HepG2 (cell line): Measurements from ENCODE around the gene RIPPLY2. TPM values are rescaled to one million over a fixed set of nuclear protein-coding genes. Genes with fewer than 3 reads are reported as not detected.

Experiments used
- ATRX ChIP-seq: sonication (generic); formaldehyde crosslinking; IDR thresholded peaks from 2 replicates; pipeline ENCODE4 v1.4.0; 2020; ENCODE audit warnings: missing genetic modification reagents, borderline replicate concordance
- FOXA1 ChIP-seq, 2 experiments: fragments of 450-650 bp in 1 of 2; sonication (generic) in 1 of 2; formaldehyde crosslinking in 1 of 2; IDR thresholded peaks; 2 replicates each; pipeline versions ENCODE4 v1.4.0 to v1.6.1; 2016 to 2020; ENCODE audit warnings: missing genetic modification reagents in 1 of 2
- KAT8 ChIP-seq: IDR thresholded peaks from 2 replicates; pipeline ENCODE4 v1.6.1; 2016; ENCODE audit warnings: missing genetic modification reagents, missing compliant biosample characterization
- NR2F6 ChIP-seq, 2 experiments: IDR thresholded peaks; 2 replicates each; pipeline ENCODE4 v1.6.1; 2016; ENCODE audit warnings: antibody characterized with exemption in 1 of 2, mild to moderate bottlenecking in 1 of 2
- REST ChIP-seq, 2 experiments: IDR thresholded peaks; 2 replicates each; pipeline ENCODE4 v1.6.1; 2011 to 2012; ENCODE audit warnings: low read length in 2 of 2, borderline replicate concordance in 1 of 2, low read depth in 1 of 2, mild to moderate bottlenecking in 1 of 2, moderate library complexity in 1 of 2
- RFXAP ChIP-seq: sonication (generic); formaldehyde crosslinking; IDR thresholded peaks from 2 replicates; pipeline ENCODE4 v1.4.0; 2020; ENCODE audit warnings: missing genetic modification reagents, borderline replicate concordance
- THAP8 ChIP-seq: sonication (generic); formaldehyde crosslinking; IDR thresholded peaks from 2 replicates; pipeline ENCODE4 v1.5.1; 2020; ENCODE audit warnings: missing genetic modification reagents, mild to moderate bottlenecking, borderline replicate concordance
- ZNF576 ChIP-seq: sonication (generic); formaldehyde crosslinking; IDR thresholded peaks from 2 replicates; pipeline ENCODE4 v1.4.0; 2020; ENCODE audit warnings: mild to moderate bottlenecking, missing genetic modification reagents
- ZNF672 ChIP-seq: sonication (generic); formaldehyde crosslinking; IDR thresholded peaks from 2 replicates; pipeline ENCODE4 v1.8.1; 2022; ENCODE audit warnings: missing genetic modification reagents
- ZNF75D ChIP-seq: sonication (generic); formaldehyde crosslinking; IDR thresholded peaks from 2 replicates; pipeline ENCODE4 v1.8.1; 2023; ENCODE audit warnings: missing genetic modification reagents, mild to moderate bottlenecking, borderline replicate concordance
- ZSCAN25 ChIP-seq: sonication (generic); formaldehyde crosslinking; IDR thresholded peaks from 2 replicates; pipeline ENCODE4 v1.8.0; 2022; ENCODE audit warnings: mild to moderate bottlenecking, missing genetic modification reagents
- ZSCAN30 ChIP-seq: sonication (generic); formaldehyde crosslinking; IDR thresholded peaks from 2 replicates; pipeline ENCODE4 v1.5.0; 2020; ENCODE audit warnings: mild to moderate bottlenecking, missing genetic modification reagents
- polyA plus RNA-seq, 8 experiments: library from polyadenylated mRNA; depleted of rRNA in 3 of 8; stranded (reverse) in 7 of 8; unstranded in 1 of 8; fragments of >200 nt; fragmentation: Illumina TruSeq in 4 of 8; extraction: Trizol in 4 of 8; gene quantifications; 2 replicates each; pipeline versions ENCODE4 v1.2.1 to v1.2.3, GENCODE V29; 2011 to 2016; ENCODE audit warnings: low read depth in 4 of 8, missing spikeins in 1 of 8, mixed read lengths in 1 of 8; ENCODE audit not compliant: insufficient read depth in 1 of 8
- total RNA-seq, 5 experiments: library from RNA; depleted of rRNA; stranded (reverse); fragments of >200 nt; fragmentation: Illumina TruSeq; extraction: Trizol; gene quantifications; 2 replicates each; pipeline ENCODE4 v1.2.3, GENCODE V29; 2016; ENCODE audit warnings: low read depth in 1 of 5
- TF ChIP-seq, protein P1 (sequence below): sonication (generic); formaldehyde crosslinking; IDR thresholded peaks from 2 replicates; pipeline ENCODE4 v1.4.0; 2020; ENCODE audit warnings: mild to moderate bottlenecking, missing genetic modification reagents
- TF ChIP-seq, protein P2 (sequence below): sonication (generic); formaldehyde crosslinking; conservative IDR thresholded peaks from 2 replicates; pipeline ENCODE4 v1.4.0; 2020; ENCODE audit warnings: missing genetic modification reagents
- TF ChIP-seq, protein P3 (sequence below): sonication (generic); formaldehyde crosslinking; IDR thresholded peaks from 2 replicates; pipeline ENCODE4 v1.5.0; 2020; ENCODE audit warnings: mild to moderate bottlenecking, missing genetic modification reagents

RIPPLY2 gene
- total and polyA plus RNA-seq, 2 of the 13 experiments (the other 11 are each of a cell fraction or from before 2014, with no cell fraction given) = not detected

- TF ChIP-seq, protein P1, sequence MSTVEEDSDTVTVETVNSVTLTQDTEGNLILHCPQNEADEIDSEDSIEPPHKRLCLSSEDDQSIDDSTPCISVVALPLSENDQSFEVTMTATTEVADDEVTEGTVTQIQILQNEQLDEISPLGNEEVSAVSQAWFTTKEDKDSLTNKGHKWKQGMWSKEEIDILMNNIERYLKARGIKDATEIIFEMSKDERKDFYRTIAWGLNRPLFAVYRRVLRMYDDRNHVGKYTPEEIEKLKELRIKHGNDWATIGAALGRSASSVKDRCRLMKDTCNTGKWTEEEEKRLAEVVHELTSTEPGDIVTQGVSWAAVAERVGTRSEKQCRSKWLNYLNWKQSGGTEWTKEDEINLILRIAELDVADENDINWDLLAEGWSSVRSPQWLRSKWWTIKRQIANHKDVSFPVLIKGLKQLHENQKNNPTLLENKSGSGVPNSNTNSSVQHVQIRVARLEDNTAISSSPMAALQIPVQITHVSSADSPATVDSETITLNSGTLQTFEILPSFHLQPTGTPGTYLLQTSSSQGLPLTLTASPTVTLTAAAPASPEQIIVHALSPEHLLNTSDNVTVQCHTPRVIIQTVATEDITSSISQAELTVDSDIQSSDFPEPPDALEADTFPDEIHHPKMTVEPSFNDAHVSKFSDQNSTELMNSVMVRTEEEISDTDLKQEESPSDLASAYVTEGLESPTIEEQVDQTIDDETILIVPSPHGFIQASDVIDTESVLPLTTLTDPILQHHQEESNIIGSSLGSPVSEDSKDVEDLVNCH (CRISPR knock-in tag) = peak; percentile 44; the same call in 1 of the 2 replicates
- TF ChIP-seq ZSCAN25 (CRISPR knock-in tag) (peak; percentile 78; the same call in 1 of the 2 replicates), ZNF672 (no peak), RFXAP (CRISPR knock-in tag) (peak; percentile 78), THAP8 (CRISPR knock-in tag) (no peak), ZSCAN30 (CRISPR knock-in tag) (no peak), ZNF75D (CRISPR knock-in tag) (peak; percentile 79; the same call in 1 of the 2 replicates), FOXA1 (IDR thresholded peaks at IDR 0.05) (no peak), FOXA1 (CRISPR knock-in tag; IDR thresholded peaks at IDR 0.05) (peak; percentile 14; the same call in 1 of the 2 replicates), ZNF576 (CRISPR knock-in tag) (no peak), ATRX (CRISPR knock-in tag) (peak; percentile 82; the same call in 1 of the 2 replicates), KAT8 (CRISPR knock-in tag) (peak; percentile 96), REST (IDR thresholded peaks at IDR 0.05; ENCODE audit: borderline replicate concordance in 1 of 2, low read depth in 1 of 2, low read length in 2 of 2) (peak in 1 of 2 experiments; percentile 100), NR2F6 (IDR thresholded peaks at IDR 0.05) (peak; percentile 60), NR2F6 (CRISPR knock-in tag; IDR thresholded peaks at IDR 0.05) (peak; percentile 86)
- TF ChIP-seq, protein P2, sequence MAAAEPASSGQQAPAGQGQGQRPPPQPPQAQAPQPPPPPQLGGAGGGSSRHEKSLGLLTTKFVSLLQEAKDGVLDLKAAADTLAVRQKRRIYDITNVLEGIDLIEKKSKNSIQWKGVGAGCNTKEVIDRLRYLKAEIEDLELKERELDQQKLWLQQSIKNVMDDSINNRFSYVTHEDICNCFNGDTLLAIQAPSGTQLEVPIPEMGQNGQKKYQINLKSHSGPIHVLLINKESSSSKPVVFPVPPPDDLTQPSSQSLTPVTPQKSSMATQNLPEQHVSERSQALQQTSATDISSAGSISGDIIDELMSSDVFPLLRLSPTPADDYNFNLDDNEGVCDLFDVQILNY = peak; percentile 94
- TF ChIP-seq, protein P3, sequence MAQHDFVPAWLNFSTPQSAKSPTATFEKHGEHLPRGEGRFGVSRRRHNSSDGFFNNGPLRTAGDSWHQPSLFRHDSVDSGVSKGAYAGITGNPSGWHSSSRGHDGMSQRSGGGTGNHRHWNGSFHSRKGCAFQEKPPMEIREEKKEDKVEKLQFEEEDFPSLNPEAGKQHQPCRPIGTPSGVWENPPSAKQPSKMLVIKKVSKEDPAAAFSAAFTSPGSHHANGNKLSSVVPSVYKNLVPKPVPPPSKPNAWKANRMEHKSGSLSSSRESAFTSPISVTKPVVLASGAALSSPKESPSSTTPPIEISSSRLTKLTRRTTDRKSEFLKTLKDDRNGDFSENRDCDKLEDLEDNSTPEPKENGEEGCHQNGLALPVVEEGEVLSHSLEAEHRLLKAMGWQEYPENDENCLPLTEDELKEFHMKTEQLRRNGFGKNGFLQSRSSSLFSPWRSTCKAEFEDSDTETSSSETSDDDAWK (CRISPR knock-in tag) = no peak
Observed at GRCh38 chr6:83859410-83860358, 6.5 kb downstream of the RIPPLY2 start, which contains the start of gene CYB5R4 (continued).
